ENCODE results near the gene SLC9B1.
"Not testable (repeated sequence)": the region's sequence is repeated elsewhere in the genome, so short reads cannot be mapped to it uniquely, and the experiment has no call there.

The SLC9B1 gene

DNA sequence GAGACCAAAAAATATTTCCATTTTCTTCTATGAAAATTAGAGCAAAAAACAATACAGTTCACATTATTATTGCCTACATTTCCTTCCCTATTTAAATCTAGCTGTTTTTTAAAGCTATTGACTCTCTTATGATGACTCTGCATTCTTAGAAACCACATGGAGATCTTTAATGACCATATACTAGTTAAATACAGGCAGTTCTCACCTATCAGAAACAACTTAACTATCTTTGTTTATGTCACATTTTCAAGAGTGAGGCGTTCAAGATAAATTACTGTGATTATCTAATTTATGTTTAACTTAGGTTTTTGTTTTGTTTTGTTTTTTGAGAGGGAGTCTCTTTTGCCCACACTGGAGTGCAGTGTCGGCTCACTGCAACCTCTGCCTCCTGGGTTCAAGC lies 147.7 kb downstream of the SLC9B1 start:
- DNase-seq: no peak

- no peak for DNase-seq
Observed at GRCh38 chr4:102869569-102870197, 149.8 kb downstream of the SLC9B1 start.

DNA sequence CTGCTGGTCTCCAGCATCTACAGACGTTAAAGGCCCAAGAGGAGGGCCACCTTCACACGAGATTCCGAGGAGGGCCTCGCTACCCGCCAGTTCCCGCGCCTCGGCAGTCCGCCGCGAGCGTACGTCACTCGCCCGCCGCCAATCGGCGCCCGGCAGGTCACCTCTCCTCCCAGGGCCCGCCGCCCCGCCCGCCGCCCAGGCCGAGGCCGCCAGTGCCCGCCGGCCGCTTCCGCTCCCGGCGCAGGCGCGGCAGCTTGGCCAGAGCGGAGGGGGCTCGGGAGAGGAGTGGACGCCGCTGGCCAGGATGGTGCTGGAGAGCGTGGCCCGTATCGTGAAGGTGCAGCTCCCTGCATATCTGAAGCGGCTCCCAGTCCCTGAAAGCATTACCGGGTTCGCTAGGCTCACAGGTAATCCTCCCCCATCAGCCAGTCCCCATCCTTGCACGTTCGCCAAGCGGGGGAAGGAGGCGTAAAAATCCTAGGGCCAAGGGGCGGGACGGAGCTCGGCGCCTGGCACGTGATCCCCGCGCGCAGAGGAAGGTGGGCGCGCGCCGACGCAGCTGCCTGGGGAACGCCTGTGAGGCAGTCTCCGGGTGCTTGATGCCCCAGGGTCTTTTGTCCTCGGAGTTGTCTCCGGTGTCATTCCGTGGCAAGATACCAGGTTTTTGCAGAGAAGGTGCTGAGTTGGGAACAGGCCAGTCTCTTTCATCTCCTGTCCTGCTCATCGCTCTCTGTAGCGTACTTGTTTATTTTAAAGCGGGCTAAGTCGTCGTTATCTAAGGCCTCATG lies 150.5 kb downstream of the SLC9B1 start, which contains the start of gene CISD2:
Gene CISD2, plus strand, starts transcription at position 212 of the 788 bp plus-strand sequence. Its CDS starts 93 bp downstream, at position 305.
- DNase-seq: peak; percentile 83

DNA sequence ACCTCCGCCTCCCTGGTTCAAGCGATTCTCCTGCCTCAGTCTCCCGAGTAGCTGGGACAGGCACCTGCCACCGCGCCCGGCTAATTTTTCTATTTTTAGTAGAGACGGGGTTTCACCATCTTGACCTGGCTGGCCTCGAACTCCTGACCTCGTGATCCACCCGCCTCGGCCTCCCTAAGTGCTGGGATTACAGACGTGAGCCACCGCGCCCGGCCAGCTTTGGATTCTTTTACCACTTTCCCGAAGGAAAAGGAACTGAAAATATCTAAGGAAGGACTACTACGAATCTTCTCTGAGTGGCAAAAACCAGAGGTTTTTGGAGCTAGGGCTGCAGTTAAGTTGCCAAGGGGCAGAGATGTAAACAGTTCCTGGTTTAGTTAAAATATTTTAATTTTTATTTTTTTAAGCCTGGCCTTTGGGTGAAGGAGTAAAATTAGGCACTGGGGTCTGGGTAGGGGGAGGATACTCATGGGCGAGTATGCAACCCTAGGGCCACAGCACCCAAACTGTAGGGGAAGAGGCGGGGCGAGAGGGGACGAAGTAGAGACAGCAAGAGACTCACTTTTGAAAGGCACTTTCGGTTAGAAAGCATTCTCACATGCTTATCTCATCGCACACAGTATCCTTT lies 151.2 kb downstream of the SLC9B1 start:
- no peak for DNase-seq

- DNase-seq: no peak
Observed at GRCh38 chr4:102867278-102868152, 152.0 kb downstream of the SLC9B1 start.

DNA sequence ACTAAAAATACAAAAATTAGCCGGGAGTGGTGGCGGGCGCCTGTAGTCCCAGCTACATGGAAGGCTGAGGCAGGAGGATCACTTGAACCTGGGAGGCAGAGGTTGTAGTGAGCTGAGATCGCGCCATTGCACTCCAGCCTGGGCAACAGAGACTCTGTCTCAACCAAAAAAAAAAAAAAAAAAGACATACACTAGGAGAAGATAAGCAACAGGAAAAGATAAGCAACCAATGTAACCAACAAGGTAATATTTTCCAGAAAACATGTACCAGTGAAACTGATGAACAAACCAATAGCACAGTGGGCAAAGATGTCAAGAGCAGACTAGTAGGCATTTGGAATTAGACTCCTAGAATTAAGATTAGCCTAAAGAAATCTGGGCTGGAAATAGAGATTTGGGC lies 154.2 kb downstream of the SLC9B1 start:
- not testable (repeated sequence) for DNase-seq

DNA sequence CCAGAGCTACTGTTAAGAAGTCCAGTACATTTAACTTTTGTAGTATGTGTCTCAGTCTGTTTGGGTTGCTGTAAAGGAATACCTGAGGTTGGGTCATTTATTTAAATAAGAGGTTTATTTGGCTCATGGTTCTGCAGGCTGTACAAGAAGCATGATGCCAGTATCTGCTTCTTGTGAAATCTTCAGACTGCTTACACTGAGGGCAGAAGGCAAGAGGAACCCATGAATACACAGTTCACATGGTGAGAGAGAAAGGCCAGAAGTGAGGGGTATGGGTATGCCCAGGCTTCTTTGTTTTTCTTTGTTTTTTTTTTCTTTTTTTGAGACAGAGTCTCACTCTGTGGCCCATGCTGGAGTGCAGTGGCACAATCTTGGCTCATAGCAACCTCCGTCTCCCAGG lies 156.8 kb downstream of the SLC9B1 start:
- no peak for DNase-seq

GRCh38 chr4:102862016-102862415 lies 157.5 kb downstream of the SLC9B1 start:
- DNase-seq: no peak

- no peak for DNase-seq
Observed at GRCh38 chr4:102860611-102861324, 158.7 kb downstream of the SLC9B1 start.

GRCh38 chr4:102858828-102859464 lies 160.6 kb downstream of the SLC9B1 start:
- DNase-seq: no peak
